AG10803 (cell line): ENCODE data around the gene MAP7.

Experiments
- DNase-seq: peaks from one replicate; pipeline ENCODE4 v3.0.0; 2010; ENCODE audit warnings: low read depth
- H3K4me3 ChIP-seq: 2 replicates; pipeline ENCODE4 v1.5.1; 2011; ENCODE audit warnings: mild to moderate bottlenecking, low read length, control low read depth
- TF ChIP-seq, protein P1 (sequence below): conservative IDR thresholded peaks from 2 replicates; pipeline ENCODE4 v1.5.1; 2011; ENCODE audit warnings: mild to moderate bottlenecking, low read length, control low read depth, inconsistent platforms

The MAP7 gene

DNA sequence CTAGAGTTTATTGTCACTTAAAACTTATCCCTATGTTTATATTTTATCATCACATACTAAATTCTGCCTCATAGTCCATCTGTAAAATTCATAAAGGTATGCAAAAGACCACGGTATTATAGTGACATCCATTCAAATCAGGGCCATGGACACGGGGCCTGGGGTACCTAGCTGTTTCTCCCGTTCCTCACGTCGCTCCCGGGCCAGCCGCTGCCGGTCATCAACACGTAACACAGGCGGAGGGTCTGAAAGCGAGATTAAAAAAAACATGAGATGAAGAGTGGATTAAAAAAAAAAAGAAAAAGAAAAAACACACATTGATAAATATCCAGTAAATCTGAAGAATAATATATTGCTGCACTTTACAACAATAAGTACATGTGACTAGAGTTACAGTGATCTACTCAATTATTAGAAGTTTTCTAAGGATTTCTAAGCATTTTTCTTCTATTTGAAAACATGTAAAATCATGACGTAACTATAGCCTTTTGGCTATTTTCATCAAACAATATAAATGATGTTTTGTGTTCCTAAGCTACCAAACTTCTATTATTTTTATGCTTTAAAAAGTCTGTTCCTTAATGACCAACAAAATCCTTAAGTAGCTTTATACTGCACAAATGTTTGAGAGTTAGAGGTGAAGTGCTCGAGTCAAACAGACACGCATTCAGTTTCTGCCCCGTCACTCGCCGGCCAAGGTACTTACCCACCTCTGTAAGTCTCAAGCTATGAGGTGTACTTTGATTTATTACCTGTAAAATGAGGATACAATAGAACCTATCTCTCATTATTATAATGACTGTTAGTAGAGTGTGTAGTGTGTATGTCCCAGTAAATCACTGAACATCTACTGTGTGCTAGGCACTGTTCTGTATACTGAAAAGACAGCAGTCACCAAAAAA is 138.5 kb downstream of the MAP7 start:
- no peak overlapping the region for H3K4me3 ChIP-seq
- DNase-seq: no peak
- TF ChIP-seq, protein P1, sequence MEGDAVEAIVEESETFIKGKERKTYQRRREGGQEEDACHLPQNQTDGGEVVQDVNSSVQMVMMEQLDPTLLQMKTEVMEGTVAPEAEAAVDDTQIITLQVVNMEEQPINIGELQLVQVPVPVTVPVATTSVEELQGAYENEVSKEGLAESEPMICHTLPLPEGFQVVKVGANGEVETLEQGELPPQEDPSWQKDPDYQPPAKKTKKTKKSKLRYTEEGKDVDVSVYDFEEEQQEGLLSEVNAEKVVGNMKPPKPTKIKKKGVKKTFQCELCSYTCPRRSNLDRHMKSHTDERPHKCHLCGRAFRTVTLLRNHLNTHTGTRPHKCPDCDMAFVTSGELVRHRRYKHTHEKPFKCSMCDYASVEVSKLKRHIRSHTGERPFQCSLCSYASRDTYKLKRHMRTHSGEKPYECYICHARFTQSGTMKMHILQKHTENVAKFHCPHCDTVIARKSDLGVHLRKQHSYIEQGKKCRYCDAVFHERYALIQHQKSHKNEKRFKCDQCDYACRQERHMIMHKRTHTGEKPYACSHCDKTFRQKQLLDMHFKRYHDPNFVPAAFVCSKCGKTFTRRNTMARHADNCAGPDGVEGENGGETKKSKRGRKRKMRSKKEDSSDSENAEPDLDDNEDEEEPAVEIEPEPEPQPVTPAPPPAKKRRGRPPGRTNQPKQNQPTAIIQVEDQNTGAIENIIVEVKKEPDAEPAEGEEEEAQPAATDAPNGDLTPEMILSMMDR: no peak

- TF ChIP-seq, protein P1: no peak
- no peak overlapping the region for H3K4me3 ChIP-seq
- no peak for DNase-seq
These were observed 139.2 kb downstream of the MAP7 start for GRCh38 chr6:136411025-136411325.

GRCh38 chr6:136410201-136411024 is 139.8 kb downstream of the MAP7 start:
- TF ChIP-seq, protein P1: no peak
- no peak overlapping the region for H3K4me3 ChIP-seq
- peak; percentile 63 for DNase-seq

GRCh38 chr6:136409597-136409996 is 140.6 kb downstream of the MAP7 start:
- DNase-seq: no peak
- TF ChIP-seq, protein P1: no peak
- no peak overlapping the region for H3K4me3 ChIP-seq

- peak; percentile 37 for DNase-seq
- TF ChIP-seq, protein P1: no peak
- H3K4me3 ChIP-seq: no peak overlapping the region
These were observed 142.0 kb downstream of the MAP7 start for GRCh38 chr6:136408204-136408603.

DNA sequence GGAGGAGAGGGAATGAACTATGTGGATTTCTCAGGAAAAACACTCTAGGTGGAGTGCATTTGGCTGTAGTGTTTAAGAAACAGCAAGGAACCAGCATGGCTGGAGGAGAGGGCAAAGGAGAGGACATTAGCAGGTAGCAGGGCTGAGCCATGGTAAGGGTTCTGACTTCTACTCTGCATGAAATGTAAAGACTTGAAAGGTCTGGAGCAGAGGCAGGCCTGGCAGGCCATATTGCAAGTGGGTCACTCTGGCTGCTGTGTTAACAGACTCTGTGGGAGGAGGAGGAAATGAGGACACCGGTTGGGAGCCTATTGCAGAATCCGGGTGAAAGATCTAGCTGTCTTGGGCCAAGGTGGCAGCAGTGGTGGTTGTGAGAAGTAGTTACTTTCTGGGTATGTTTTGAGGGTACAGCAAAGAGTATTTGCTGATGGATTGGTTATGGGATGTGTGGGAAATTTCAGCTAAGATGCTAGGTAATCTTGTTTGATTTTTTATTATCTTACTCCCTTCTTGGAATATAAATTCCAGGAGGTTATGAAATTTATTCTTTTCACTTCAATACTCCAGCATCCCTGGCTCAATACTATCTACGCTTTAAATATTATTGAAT is 144.7 kb downstream of the MAP7 start:
- H3K4me3 ChIP-seq: no peak overlapping the region
- no peak for DNase-seq
- TF ChIP-seq, protein P1: no peak
